ENCODE results near the gene CHST11. TPM values are rescaled to one million over a fixed set of nuclear protein-coding genes. Genes with fewer than 3 reads are reported as not detected.

The CHST11 gene
- total and polyA plus RNA-seq, 4 donors = 0.57 to 11.1 (median 3.7) TPM

- Histone ChIP-seq H3K4me3 (ENCODE audit: low read depth in 1 of 3, low read length in 3 of 3) (no peak overlapping the region), H3K9ac (ENCODE audit: low read depth in 1 of 2, low read length in 2 of 2) (no peak overlapping the region), H3K4me1 (ENCODE audit: control insufficient read depth in 4 of 4, insufficient read depth in 4 of 4, low read length in 3 of 4) (no peaks in the 10 kb centered on the region), H3K27ac (ENCODE audit: low read depth in 1 of 2, low read length in 2 of 2) (no peak overlapping the region), H3K36me3 (ENCODE audit: control insufficient read depth in 4 of 4, insufficient read depth in 3 of 4, low read depth in 1 of 4, low read length in 3 of 4) (no peaks in the 10 kb centered on the region), H3K27me3 (ENCODE audit: control insufficient read depth in 4 of 4, insufficient read depth in 4 of 4, low read length in 3 of 4) (no peaks in the 10 kb centered on the region), H3K9me3 (ENCODE audit: control insufficient read depth in 4 of 4, low read length in 3 of 4) (no peaks in the 10 kb centered on the region)
- DNase-seq (ENCODE audit: low spot score) = no peak
- TF ChIP-seq, protein P1, sequence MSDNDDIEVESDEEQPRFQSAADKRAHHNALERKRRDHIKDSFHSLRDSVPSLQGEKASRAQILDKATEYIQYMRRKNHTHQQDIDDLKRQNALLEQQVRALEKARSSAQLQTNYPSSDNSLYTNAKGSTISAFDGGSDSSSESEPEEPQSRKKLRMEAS (IDR thresholded peaks at IDR 0.05) = no peak
- TF ChIP-seq, protein P2, sequence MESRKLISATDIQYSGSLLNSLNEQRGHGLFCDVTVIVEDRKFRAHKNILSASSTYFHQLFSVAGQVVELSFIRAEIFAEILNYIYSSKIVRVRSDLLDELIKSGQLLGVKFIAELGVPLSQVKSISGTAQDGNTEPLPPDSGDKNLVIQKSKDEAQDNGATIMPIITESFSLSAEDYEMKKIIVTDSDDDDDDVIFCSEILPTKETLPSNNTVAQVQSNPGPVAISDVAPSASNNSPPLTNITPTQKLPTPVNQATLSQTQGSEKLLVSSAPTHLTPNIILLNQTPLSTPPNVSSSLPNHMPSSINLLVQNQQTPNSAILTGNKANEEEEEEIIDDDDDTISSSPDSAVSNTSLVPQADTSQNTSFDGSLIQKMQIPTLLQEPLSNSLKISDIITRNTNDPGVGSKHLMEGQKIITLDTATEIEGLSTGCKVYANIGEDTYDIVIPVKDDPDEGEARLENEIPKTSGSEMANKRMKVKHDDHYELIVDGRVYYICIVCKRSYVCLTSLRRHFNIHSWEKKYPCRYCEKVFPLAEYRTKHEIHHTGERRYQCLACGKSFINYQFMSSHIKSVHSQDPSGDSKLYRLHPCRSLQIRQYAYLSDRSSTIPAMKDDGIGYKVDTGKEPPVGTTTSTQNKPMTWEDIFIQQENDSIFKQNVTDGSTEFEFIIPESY (IDR thresholded peaks at IDR 0.05) = no peak
- TF ChIP-seq, protein P3, sequence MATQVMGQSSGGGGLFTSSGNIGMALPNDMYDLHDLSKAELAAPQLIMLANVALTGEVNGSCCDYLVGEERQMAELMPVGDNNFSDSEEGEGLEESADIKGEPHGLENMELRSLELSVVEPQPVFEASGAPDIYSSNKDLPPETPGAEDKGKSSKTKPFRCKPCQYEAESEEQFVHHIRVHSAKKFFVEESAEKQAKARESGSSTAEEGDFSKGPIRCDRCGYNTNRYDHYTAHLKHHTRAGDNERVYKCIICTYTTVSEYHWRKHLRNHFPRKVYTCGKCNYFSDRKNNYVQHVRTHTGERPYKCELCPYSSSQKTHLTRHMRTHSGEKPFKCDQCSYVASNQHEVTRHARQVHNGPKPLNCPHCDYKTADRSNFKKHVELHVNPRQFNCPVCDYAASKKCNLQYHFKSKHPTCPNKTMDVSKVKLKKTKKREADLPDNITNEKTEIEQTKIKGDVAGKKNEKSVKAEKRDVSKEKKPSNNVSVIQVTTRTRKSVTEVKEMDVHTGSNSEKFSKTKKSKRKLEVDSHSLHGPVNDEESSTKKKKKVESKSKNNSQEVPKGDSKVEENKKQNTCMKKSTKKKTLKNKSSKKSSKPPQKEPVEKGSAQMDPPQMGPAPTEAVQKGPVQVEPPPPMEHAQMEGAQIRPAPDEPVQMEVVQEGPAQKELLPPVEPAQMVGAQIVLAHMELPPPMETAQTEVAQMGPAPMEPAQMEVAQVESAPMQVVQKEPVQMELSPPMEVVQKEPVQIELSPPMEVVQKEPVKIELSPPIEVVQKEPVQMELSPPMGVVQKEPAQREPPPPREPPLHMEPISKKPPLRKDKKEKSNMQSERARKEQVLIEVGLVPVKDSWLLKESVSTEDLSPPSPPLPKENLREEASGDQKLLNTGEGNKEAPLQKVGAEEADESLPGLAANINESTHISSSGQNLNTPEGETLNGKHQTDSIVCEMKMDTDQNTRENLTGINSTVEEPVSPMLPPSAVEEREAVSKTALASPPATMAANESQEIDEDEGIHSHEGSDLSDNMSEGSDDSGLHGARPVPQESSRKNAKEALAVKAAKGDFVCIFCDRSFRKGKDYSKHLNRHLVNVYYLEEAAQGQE (IDR thresholded peaks at IDR 0.05) = no peak
- TF ChIP-seq, protein P4, sequence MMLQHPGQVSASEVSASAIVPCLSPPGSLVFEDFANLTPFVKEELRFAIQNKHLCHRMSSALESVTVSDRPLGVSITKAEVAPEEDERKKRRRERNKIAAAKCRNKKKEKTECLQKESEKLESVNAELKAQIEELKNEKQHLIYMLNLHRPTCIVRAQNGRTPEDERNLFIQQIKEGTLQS (IDR thresholded peaks at IDR 0.05) = no peak
- 70% methylated on average over 6 of the region's 6 CpGs for WGBS
These were observed 120.3 kb downstream of the CHST11 start for GRCh38 chr12:104576980-104577580.

GRCh38 chr12:104577581-104577981 lies 120.8 kb downstream of the CHST11 start:
- no peaks in the 10 kb centered on the region for H3K4me1 ChIP-seq (ENCODE audit: control insufficient read depth in 4 of 4, insufficient read depth in 4 of 4, low read length in 3 of 4)
- H3K36me3 ChIP-seq (ENCODE audit: control insufficient read depth in 4 of 4, insufficient read depth in 3 of 4, low read depth in 1 of 4, low read length in 3 of 4) = no peaks in the 10 kb centered on the region
- H3K27ac ChIP-seq (ENCODE audit: low read depth in 1 of 2, low read length in 2 of 2) = no peak overlapping the region
- TF ChIP-seq JUND (IDR thresholded peaks at IDR 0.05) = no peak
- no peak for TF ChIP-seq FOXA2 (IDR thresholded peaks at IDR 0.05)
- no peak for TF ChIP-seq RAD21 (IDR thresholded peaks at IDR 0.05)
- TF ChIP-seq, protein P1 (IDR thresholded peaks at IDR 0.05) = no peak
- no peak for TF ChIP-seq HNF4G (IDR thresholded peaks at IDR 0.05)
- no peak for TF ChIP-seq GABPA (IDR thresholded peaks at IDR 0.05 in 1 of 2, conservative IDR thresholded peaks at IDR 0.05 in 1 of 2)
- no peak for TF ChIP-seq YY1 (IDR thresholded peaks at IDR 0.05)
- TF ChIP-seq TAF1 (conservative IDR thresholded peaks at IDR 0.05) = no peak
- TF ChIP-seq RXRA (IDR thresholded peaks at IDR 0.05) = no peak
- H3K9me3 ChIP-seq (ENCODE audit: control insufficient read depth in 4 of 4, low read length in 3 of 4) = no peaks in the 10 kb centered on the region
- H3K9ac ChIP-seq (ENCODE audit: low read depth in 1 of 2, low read length in 2 of 2) = no peak overlapping the region
- DNase-seq (ENCODE audit: low spot score) = no peak
- WGBS = 77% methylated on average over 6 of the region's 6 CpGs
- H3K27me3 ChIP-seq (ENCODE audit: control insufficient read depth in 4 of 4, insufficient read depth in 4 of 4, low read length in 3 of 4) = no peaks in the 10 kb centered on the region
- no peak overlapping the region for H3K4me3 ChIP-seq (ENCODE audit: low read depth in 1 of 3, low read length in 3 of 3)

Measured in liver (tissue), 9 donors.